C4-2B (cell line): Measurements from ENCODE around the gene CCDC57.

Source experiments
- CTCF ChIP-seq: fragments of 450-650 bp; conservative IDR thresholded peaks from 2 replicates; pipeline ENCODE4 v1.5.1; 2017; ENCODE audit warnings: mild to moderate bottlenecking
- ZFX ChIP-seq: fragments of 450-650 bp; IDR thresholded peaks from 2 replicates; pipeline ENCODE4 v1.6.1; 2017

DNA sequence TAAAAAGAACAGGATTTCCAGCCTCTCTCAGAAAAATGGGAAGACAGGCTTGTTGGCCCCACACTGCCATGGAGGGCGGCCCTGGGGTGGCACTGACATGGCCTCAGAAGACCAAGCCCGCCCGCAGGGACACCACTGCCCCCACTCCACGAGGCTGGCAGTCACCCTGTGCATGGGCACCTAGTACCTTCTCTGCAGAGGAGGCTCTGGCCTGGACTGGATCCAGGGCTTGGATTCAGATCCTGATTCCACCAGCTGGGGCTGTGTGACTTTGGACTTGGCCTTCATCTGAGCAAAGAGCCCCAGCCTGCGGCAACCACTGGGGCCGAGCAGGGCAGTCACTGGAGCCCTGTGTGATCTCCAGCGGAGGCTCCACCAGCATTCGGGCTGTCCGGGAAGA lies 97.8 kb downstream of the CCDC57 start:
- TF ChIP-seq CTCF (no peak), ZFX (no peak)
